ENCODE data around the gene C19orf67.

GRCh38 chr19:14118165-14119051, 32.8 kb upstream of the C19orf67 start:
- TF ChIP-seq, protein P1, sequence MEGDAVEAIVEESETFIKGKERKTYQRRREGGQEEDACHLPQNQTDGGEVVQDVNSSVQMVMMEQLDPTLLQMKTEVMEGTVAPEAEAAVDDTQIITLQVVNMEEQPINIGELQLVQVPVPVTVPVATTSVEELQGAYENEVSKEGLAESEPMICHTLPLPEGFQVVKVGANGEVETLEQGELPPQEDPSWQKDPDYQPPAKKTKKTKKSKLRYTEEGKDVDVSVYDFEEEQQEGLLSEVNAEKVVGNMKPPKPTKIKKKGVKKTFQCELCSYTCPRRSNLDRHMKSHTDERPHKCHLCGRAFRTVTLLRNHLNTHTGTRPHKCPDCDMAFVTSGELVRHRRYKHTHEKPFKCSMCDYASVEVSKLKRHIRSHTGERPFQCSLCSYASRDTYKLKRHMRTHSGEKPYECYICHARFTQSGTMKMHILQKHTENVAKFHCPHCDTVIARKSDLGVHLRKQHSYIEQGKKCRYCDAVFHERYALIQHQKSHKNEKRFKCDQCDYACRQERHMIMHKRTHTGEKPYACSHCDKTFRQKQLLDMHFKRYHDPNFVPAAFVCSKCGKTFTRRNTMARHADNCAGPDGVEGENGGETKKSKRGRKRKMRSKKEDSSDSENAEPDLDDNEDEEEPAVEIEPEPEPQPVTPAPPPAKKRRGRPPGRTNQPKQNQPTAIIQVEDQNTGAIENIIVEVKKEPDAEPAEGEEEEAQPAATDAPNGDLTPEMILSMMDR (IDR thresholded peaks at IDR 0.05): peak in 3 of 6 experiments; percentile 4 to 33 (median 17)
- TF ChIP-seq POLR2A (IDR thresholded peaks at IDR 0.05) (peak in 3 of 4 donors; percentile 55 to 82 (median 79)), EP300 (IDR thresholded peaks at IDR 0.05) (peak in 1 of 4 donors; percentile 60)
